HG03354 (cell line): ENCODE data around the gene IER5L.
"Not testable (repeated sequence)": the region's sequence is repeated elsewhere in the genome, so short reads cannot be mapped to it uniquely, and the experiment has no call there.

Experiments
- ATAC-seq: cut with Tn5 transposase; IDR thresholded peaks from one replicate; pipeline ENCODE4 v1.9.1; 2021; ENCODE audit warnings: mild to moderate bottlenecking; ENCODE audit not compliant: unreplicated experiment, poor library complexity, severe bottlenecking

Gene IER5L

GRCh38 chr9:129142138-129142935, 35.7 kb downstream of the IER5L start:
- ATAC-seq = no peak

DNA sequence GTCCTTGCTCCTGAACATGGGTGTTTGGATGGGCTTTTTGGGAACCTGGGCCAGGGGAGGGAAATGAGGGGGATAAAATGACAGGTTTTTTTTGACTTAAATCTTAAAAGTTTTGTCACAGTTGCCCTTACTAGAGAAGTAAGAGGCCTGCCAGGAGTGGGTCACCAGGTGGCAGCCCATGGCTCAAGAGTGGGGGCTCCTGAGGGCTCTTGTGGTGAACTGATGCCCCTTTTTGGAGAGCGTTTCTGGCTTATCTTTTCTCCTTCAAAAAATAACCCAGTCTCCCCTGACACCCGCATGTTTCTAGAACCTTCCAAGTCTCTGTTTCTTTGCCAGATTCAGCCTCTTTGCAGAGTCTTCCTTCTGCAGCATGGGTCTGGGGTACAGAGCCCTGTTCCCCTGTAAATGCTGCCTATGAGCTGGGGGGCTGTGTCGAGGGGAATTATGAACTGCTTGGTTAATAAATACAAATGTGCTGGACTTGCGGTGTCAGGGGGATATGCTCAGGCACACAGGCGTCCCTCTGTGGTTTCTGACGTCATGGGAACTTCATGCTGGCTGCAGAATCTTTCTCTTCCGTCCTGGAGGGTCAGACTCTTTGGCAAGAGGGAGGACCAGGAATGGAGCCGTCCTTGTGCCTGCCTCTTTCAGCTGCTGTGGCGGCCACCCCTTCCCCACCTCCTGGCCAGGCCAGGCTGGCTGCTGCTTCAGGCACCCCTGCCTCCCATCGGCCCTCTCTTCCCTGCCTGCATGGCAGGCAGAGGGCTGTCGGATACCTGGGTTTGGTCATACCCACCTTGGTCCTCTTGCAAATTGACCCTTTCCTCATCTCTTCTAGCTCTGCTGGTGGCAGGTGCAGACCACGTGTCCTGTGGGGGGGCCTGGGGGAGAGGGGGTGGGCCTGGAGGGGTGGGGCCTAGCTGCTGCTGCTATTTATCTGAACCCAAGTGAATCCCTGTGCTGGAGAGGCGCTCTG, 36.7 kb downstream of the IER5L start:
- ATAC-seq = peak; percentile 45

- ATAC-seq = peak; percentile 11
Measured at GRCh38 chr9:129140397-129141065, 37.5 kb downstream of the IER5L start.

DNA sequence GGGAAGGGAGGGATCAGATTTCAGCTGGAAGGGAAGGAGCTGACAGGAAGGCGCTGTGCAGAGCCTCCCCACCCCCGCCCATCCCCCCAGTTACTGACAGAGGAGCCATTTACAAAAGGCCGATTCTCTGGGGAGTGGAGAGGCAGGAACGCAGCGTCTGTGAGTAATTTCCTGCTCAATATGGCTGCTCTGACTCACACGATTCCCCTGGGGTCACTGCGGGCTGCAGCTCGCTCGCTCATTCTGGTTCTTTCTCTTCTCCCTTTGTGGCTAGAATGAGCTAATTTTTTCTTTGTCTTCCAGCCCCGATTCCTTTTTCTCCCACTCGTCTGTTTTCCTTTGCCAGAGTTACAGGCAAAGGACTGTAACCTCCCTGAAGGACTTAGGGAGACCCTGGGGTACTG, 38.1 kb downstream of the IER5L start:
- ATAC-seq = peak; percentile 61

DNA sequence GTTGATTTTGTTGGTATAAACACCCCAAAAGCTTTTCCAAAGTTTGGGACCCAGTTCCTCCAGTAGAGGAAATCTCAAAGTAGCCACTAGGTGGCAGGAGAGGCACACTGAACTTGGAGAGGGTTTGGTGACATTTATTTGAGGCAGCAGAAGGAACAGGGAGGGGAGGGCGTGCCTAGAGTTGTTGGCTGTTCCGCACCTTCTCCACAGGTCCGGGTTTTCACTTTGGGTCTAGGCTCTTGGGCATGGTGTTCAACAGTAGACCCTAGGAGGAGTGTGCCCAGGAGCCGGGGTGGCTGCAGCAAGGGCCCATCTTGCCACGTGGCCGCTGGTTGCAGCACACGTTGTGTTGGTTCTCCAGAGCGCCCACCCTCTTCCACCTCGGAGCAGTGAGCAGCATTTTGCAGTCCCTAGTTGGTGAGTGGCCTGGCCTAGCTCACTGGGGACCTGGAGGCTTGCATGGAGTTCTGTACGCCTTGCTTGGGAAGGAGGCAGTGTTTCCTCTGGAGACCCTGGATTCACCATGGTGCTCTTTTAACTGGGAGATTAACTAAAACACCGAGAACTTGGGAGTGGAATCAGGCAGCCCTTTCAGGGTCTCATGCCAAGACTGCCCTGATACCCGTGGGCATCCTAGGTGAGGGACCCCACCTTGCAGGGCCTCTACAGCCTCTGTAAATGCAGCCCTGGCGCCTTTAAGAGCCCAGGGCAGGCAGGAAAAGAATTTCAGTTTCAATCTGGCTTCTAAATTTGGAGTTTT, 38.6 kb downstream of the IER5L start:
- peak; percentile 37 for ATAC-seq

DNA sequence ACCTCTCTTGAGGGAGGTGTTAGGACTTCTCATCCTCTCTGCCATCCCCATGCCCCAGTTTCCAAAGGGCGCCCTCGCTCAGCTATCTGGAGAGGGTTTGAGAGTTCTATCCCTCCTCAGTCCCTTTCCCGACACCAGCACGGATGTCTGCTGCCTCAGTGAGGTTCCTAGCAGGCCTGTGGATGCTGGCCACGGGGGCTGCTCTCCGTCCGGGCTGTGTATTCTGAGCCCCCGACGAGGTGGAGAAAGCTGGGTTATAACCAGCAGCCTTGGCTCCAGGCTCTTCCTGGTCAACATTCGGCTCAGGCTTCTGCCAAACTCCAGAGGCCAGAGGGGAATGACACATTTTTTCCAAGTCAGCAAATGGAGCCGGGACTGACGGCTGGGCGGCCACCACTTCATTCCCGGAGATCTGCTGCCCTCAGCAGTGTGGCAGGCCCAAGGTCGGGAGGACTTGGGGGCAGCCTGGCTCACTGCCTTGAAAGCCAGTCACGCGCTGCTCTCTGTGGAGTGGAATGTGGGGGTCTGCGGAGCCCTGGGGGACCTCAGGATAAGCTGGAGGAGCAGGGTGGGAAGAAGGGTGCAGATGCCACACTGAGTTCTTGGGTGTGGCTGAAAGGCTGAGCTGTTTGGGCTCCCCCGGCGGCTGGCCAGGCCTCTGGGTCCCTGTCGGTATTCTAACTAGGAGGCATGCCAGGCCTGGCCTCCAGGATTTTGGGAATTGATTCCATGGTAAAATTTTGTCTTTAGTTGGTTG, 39.4 kb downstream of the IER5L start:
- ATAC-seq = no peak

GRCh38 chr9:129138144-129138462, 40.0 kb downstream of the IER5L start:
- no peak for ATAC-seq

DNA sequence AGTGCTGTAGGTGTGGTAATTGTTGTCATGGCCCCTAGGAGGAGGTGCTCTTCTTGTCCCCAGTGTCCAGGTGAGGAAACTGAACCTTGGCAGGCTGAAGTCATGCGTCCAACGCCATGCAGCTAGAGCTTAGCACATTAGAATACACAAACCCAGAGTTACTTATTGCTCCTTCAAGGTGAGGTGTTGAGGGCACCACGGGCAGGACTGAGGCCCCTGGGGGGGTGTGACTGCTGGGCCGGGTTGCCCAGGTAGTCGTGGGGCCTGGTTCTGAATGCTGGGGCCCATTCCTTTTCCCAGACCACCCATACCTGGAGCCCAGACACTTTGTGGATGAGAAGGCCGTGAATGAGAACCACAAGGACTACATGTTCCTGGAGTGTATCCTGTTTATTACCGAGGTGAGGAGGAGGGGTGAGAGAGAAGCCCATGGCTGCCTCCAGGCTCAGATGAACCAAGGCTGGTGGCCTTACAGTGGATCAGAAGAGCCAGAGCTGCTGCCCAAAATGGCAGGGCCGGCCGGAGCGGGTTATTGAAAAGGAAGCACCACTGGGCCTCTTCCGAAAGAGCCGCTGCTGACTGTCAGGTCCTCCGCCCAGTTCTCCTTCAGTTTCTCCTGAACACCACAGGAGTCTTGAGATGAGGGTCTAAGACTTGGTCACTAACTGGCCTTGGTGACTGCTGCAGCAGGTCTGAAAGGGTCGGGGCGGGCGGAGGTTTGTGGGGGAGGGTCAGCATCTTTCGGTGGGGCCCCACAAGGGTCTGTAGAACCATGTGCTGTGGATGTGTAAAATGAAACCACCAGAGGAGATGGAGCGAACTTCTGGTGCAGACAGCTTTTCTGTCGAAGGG, 40.5 kb downstream of the IER5L start:
- no peak for ATAC-seq

GRCh38 chr9:129136446-129137035, 41.5 kb downstream of the IER5L start:
- ATAC-seq = no peak

GRCh38 chr9:129135476-129135875, 42.6 kb downstream of the IER5L start:
- ATAC-seq = no peak

DNA sequence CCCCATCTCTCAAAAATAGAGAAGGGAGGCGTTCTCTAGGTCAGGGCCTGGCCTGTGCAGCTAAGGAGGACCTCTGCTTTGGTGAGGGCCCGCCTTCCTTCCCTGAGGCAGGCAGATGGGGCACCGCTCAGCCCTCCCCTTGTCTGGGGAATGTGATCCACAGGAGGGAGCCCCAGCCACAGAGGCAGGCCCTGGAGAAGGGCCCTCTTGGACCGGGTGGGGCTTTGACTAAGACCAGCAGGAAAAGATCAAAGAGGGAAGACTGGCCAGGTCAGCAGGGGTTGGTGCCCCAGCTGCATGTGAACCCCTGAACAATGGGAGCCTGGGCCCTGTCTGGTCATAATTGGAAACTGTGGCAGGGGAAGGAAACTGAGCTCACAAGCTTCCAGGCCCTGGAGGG, 45.0 kb downstream of the IER5L start:
- no peak for ATAC-seq

DNA sequence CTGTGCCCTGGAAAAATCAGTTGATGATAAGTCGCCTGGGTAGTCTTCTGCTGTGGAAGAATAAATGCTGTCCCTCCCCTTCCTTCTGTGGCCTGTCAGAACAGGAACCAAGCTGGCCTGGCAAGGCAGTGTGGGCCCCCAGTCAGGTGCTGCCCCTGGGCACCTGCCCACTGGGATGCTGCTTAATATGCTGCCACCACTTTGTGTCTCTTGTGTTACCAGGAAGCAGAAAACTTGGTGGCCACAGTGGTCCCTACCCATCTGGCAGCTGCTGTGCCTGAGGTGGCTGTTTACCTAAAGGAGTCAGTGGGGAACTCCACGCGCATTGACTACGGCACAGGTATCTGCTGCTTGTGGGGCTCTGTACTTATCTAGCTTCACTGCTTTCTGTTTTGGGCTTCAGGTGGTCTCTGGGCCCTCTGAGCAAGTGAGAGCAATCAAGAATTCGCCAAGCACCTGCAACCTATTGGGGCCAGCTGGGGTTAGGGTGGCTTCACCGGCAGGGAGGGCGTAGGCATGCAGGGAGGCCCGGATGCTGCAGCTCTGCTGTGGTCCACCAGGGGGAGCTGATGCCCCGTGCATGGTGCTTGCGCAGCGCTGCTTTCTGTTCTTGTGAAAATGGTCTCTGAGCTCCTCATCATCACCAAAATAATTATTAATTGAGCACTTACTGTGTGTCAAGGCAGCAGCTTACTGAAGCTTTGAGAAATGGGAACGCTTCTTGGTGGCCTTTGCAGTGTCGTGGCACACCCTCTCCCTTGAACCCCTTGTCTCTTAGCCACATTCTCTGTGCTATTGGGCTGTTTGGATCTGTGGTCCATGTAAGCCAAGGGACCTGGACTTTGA, 46.5 kb downstream of the IER5L start:
- peak; percentile 75 for ATAC-seq

GRCh38 chr9:129130791-129131190, 47.3 kb downstream of the IER5L start:
- no peak for ATAC-seq

GRCh38 chr9:129130271-129130670, 47.8 kb downstream of the IER5L start:
- ATAC-seq = not testable (repeated sequence)

GRCh38 chr9:129128689-129129088, 49.4 kb downstream of the IER5L start:
- ATAC-seq = no peak

GRCh38 chr9:129126749-129127618, 51.1 kb downstream of the IER5L start:
- no peak for ATAC-seq
